ENCODE measurements around the gene ARSD. TPM values are rescaled to one million over a fixed set of nuclear protein-coding genes. Genes with fewer than 3 reads are reported as not detected.

ARSD gene
- total and polyA plus RNA-seq, 2 of the 13 experiments (the other 11 are each of a cell fraction or from before 2014, with no cell fraction given) = 4.8 to 6.8 TPM

- POLR2A ChIA-PET = no interaction called here
- no peaks in the 10 kb centered on the region for H3K4me1 ChIP-seq (ENCODE audit: insufficient read depth, low read length)
- H3K79me2 ChIP-seq (ENCODE audit: insufficient read depth, low read length) = no peaks in the 10 kb centered on the region
- WGBS (ENCODE audit: low lambda C conversion rate) = no CpG with 5 or more reads among the region's 9 CpGs
- no peak for FAIRE-seq
- H3K36me3 ChIP-seq (replicated peaks in 1 of 2; ENCODE audit: control insufficient read depth in 1 of 2, insufficient read depth in 2 of 2, low read length in 2 of 2) = no peaks in the 10 kb centered on the region
- no peak for ATAC-seq
- H3K4me3 ChIP-seq (replicated peaks in 1 of 3; ENCODE audit: insufficient read depth in 1 of 3, low read depth in 2 of 3, low read length in 3 of 3) = no peak overlapping the region
- H3K9me3 ChIP-seq (ENCODE audit: low read length) = no peaks in the 10 kb centered on the region
- no TSS peak for BruUV-seq (replicated peaks)
- in situ Hi-C loops (cut with HindIII; ENCODE audit: extremely low pct_ligation_motif_present, low pct_unique_long_range_greater_than_20kb) (no loop called here), intact Hi-C loops (cut with micrococcal nuclease; ENCODE audit: unreplicated experiment) (no loop called here)
- no peaks in the 10 kb centered on the region for H3K27me3 ChIP-seq (ENCODE audit: control insufficient read depth in 1 of 2, insufficient read depth in 2 of 2, low read length in 2 of 2)
- no peak overlapping the region for H3K4me2 ChIP-seq (ENCODE audit: low read depth, low read length)
- CTCF ChIA-PET (ENCODE audit: low intra/inter-chr PET ratio, low total read pairs) = no interaction called here
- no peak overlapping the region for H3K9ac ChIP-seq (ENCODE audit: insufficient read depth, low read depth, low read length)
- no peak overlapping the region for H3K27ac ChIP-seq (ENCODE audit: extremely low read length, insufficient read depth, low read length)
- H2AFZ ChIP-seq (ENCODE audit: low read length) = no peak overlapping the region
- DNase-seq (ENCODE audit: low spot score) = no peak
- H4K20me1 ChIP-seq (ENCODE audit: insufficient read depth, low read length) = no peaks in the 10 kb centered on the region
- TF ChIP-seq PRMT3 (CRISPR knock-in tag; IDR thresholded peaks at IDR 0.05; ENCODE audit: borderline replicate concordance, low read depth) (no peak), PAF1 (CRISPR knock-in tag; IDR thresholded peaks at IDR 0.05) (no peak), AHDC1 (CRISPR knock-in tag; IDR thresholded peaks at IDR 0.05; ENCODE audit: borderline replicate concordance) (no peak), HNRNPK (IDR thresholded peaks at IDR 0.05; ENCODE audit: low read depth, low read length, poor library complexity, severe bottlenecking) (no peak), ZNF512 (CRISPR knock-in tag; IDR thresholded peaks at IDR 0.05) (no peak), ZNF142 (CRISPR knock-in tag; IDR thresholded peaks at IDR 0.05) (no peak), ZNF850 (CRISPR knock-in tag; conservative IDR thresholded peaks at IDR 0.05) (no peak), GABPB1 (CRISPR knock-in tag; IDR thresholded peaks at IDR 0.05) (no peak), HNF4A (CRISPR knock-in tag; IDR thresholded peaks at IDR 0.05) (no peak), BRCA1 (CRISPR knock-in tag; IDR thresholded peaks at IDR 0.05) (no peak), DDIT3 (CRISPR knock-in tag; IDR thresholded peaks at IDR 0.05) (no peak), ZEB1 (IDR thresholded peaks at IDR 0.05; ENCODE audit: insufficient replicate concordance, low read depth) (no peak)
These were observed 5.0 kb downstream of the ARSD start for GRCh38 chrX:2924151-2924550.
